ENCODE data around the gene POLE4. TPM values are rescaled to one million over a fixed set of nuclear protein-coding genes. Genes with fewer than 3 reads are reported as not detected.

Gene POLE4
- polyA plus RNA-seq, 3 donors = 35.0 to 345 (median 304) TPM

DNA sequence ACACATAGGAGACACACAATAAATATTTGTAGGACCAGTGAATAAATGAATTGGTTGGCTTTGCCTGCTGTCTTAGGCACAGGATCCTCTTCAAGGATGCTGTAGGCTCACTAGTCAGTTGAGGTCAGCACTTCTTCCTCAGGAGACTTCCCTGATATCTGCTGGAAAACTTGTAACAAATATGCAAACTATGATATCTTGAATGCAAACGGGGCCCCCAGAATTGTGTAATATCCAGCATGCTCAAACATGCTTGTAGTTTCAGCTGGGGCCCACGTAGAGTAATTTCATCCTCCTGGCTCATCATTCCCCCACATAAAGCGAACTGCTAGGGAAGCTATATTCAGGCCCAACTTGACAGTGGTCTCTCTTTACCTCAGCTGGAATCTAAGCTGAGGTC lies 43.6 kb downstream of the POLE4 start:
- H3K4me2 ChIP-seq (replicated peaks; ENCODE audit: extremely low read depth, low read length, poor library complexity, severe bottlenecking) = no peak overlapping the region
- TF ChIP-seq, protein P1, sequence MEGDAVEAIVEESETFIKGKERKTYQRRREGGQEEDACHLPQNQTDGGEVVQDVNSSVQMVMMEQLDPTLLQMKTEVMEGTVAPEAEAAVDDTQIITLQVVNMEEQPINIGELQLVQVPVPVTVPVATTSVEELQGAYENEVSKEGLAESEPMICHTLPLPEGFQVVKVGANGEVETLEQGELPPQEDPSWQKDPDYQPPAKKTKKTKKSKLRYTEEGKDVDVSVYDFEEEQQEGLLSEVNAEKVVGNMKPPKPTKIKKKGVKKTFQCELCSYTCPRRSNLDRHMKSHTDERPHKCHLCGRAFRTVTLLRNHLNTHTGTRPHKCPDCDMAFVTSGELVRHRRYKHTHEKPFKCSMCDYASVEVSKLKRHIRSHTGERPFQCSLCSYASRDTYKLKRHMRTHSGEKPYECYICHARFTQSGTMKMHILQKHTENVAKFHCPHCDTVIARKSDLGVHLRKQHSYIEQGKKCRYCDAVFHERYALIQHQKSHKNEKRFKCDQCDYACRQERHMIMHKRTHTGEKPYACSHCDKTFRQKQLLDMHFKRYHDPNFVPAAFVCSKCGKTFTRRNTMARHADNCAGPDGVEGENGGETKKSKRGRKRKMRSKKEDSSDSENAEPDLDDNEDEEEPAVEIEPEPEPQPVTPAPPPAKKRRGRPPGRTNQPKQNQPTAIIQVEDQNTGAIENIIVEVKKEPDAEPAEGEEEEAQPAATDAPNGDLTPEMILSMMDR (IDR thresholded peaks at IDR 0.05) = no peak
- no peaks in the 10 kb centered on the region for H3K79me2 ChIP-seq (ENCODE audit: insufficient read depth, low read length)
- no peak for DNase-seq
- peaks cover 0 to 8% of the 10 kb centered on the region in 2 donors for H3K9me3 ChIP-seq (replicated peaks in 1 of 2; ENCODE audit: control insufficient read depth in 1 of 2, insufficient read depth in 1 of 2, low read length in 2 of 2)
- Mint-ChIP-seq H3K4me3 (no peak overlapping the region), H3K36me3 (peaks cover 0 to 6% of the 10 kb centered on the region in 2 donors), H3K4me1 (peaks cover 4% of the 10 kb centered on the region), H3K27ac (no peak overlapping the region), H3K27me3 (ENCODE audit: low read depth in 3 of 3) (no peaks in the 10 kb centered on the region), H3K9me3 (peaks cover 1 to 20% (median 7%) of the 10 kb centered on the region in 7 donors)
- no peaks in the 10 kb centered on the region for H4K20me1 ChIP-seq (ENCODE audit: insufficient read depth, low read length)
- no peaks in the 10 kb centered on the region for H3K27me3 ChIP-seq (ENCODE audit: control insufficient read depth in 2 of 2, insufficient read depth in 2 of 2, low read length in 2 of 2)
- 40% methylated on average over 1 of the region's 3 CpGs for WGBS (ENCODE audit: insufficient coverage)
- H3K4me3 ChIP-seq (replicated peaks in 1 of 3; ENCODE audit: low read depth in 2 of 3, low read length in 3 of 3) = no peak overlapping the region
- no peak overlapping the region for H3K27ac ChIP-seq (ENCODE audit: low read depth in 1 of 2, low read length in 2 of 2)
- H3K4me1 ChIP-seq (ENCODE audit: control insufficient read depth in 1 of 2, insufficient read depth in 2 of 2, low read length in 2 of 2) = no peaks in the 10 kb centered on the region
- no peak overlapping the region for H3K9ac ChIP-seq (ENCODE audit: insufficient read depth, low read length, poor library complexity, severe bottlenecking)
- intact Hi-C loops (cut with micrococcal nuclease) = no loop called here
- no peak overlapping the region for H2AFZ ChIP-seq (ENCODE audit: insufficient read depth, low read depth, low read length, poor library complexity, severe bottlenecking)
- no peaks in the 10 kb centered on the region for H3K36me3 ChIP-seq (replicated peaks in 1 of 2; ENCODE audit: control insufficient read depth in 1 of 2, insufficient read depth in 2 of 2, low read length in 2 of 2)

DNA sequence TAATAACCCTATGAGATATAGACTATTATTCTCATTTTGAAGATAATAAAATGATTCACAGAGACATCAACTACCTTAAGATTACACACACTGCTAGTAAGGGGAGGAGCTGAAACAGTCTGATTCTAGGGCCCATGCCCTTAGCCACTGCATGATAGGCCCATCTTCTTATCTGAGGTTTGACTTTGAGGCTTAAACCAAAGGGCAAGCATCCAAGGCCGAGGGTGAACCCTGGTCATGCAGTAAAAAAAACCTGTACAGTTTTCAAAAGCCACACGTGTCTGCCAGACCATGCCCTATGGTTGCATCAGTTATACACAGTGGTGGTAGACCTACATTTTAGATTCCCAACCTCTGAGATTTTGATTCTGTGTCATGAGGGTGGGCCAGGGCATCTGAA lies 44.8 kb downstream of the POLE4 start:
- TF ChIP-seq, protein P1 (IDR thresholded peaks at IDR 0.05) = no peak
- H3K36me3 Mint-ChIP-seq = peaks cover 0 to 2% of the 10 kb centered on the region in 2 donors
- H3K4me3 ChIP-seq (replicated peaks in 1 of 3; ENCODE audit: low read depth in 2 of 3, low read length in 3 of 3) = no peak overlapping the region
- WGBS (ENCODE audit: insufficient coverage) = 60% methylated on average over 1 of the region's 2 CpGs
- peaks cover 0 to 11% (median 3%) of the 10 kb centered on the region in 7 donors for H3K9me3 Mint-ChIP-seq
- no peaks in the 10 kb centered on the region for H3K36me3 ChIP-seq (replicated peaks in 1 of 2; ENCODE audit: control insufficient read depth in 1 of 2, insufficient read depth in 2 of 2, low read length in 2 of 2)
- no peak overlapping the region for H3K4me2 ChIP-seq (replicated peaks; ENCODE audit: extremely low read depth, low read length, poor library complexity, severe bottlenecking)
- intact Hi-C loops (cut with micrococcal nuclease) = no loop called here
- H3K9ac ChIP-seq (ENCODE audit: insufficient read depth, low read length, poor library complexity, severe bottlenecking) = no peak overlapping the region
- H2AFZ ChIP-seq (ENCODE audit: insufficient read depth, low read depth, low read length, poor library complexity, severe bottlenecking) = no peak overlapping the region
- H3K4me1 Mint-ChIP-seq = peaks cover 4% of the 10 kb centered on the region
- no peaks in the 10 kb centered on the region for H4K20me1 ChIP-seq (ENCODE audit: insufficient read depth, low read length)
- no peaks in the 10 kb centered on the region for H3K79me2 ChIP-seq (ENCODE audit: insufficient read depth, low read length)
- no peak overlapping the region for H3K4me3 Mint-ChIP-seq
- no peak overlapping the region for H3K27ac Mint-ChIP-seq
- H3K27me3 ChIP-seq (ENCODE audit: control insufficient read depth in 2 of 2, insufficient read depth in 2 of 2, low read length in 2 of 2) = no peaks in the 10 kb centered on the region
- H3K4me1 ChIP-seq (ENCODE audit: control insufficient read depth in 1 of 2, insufficient read depth in 2 of 2, low read length in 2 of 2) = no peaks in the 10 kb centered on the region
- H3K9me3 ChIP-seq (replicated peaks in 1 of 2; ENCODE audit: control insufficient read depth in 1 of 2, insufficient read depth in 1 of 2, low read length in 2 of 2) = peaks cover 0 to 6% of the 10 kb centered on the region in 2 donors
- no peak overlapping the region for H3K27ac ChIP-seq (ENCODE audit: low read depth in 1 of 2, low read length in 2 of 2)
- no peak for DNase-seq
- H3K27me3 Mint-ChIP-seq (ENCODE audit: low read depth in 3 of 3) = no peaks in the 10 kb centered on the region
